HEK293 (cell line): ENCODE results near the gene TEX30.

Experiments
- EGR2 ChIP-seq: fragments of 450-650 bp; formaldehyde crosslinking; IDR thresholded peaks from 2 replicates; pipeline ENCODE4 v1.5.1; 2016; ENCODE audit warnings: low read depth, missing biosample characterization, missing genetic modification characterization
- KLF10 ChIP-seq: fragments of 450-650 bp; IDR thresholded peaks from 2 replicates; pipeline ENCODE4 v1.5.1; 2018; ENCODE audit warnings: missing biosample characterization, mild to moderate bottlenecking, missing genetic modification characterization
- OSR2 ChIP-seq: fragments of 450-650 bp; formaldehyde crosslinking; IDR thresholded peaks from 2 replicates; pipeline ENCODE4 v1.5.1; 2016; ENCODE audit warnings: missing biosample characterization, missing genetic modification characterization
- SCRT2 ChIP-seq: fragments of 450-650 bp; formaldehyde crosslinking; IDR thresholded peaks from 2 replicates; pipeline ENCODE4 v1.5.1; 2016; ENCODE audit warnings: missing biosample characterization, missing genetic modification characterization
- SP3 ChIP-seq: fragments of 450-650 bp; formaldehyde crosslinking; IDR thresholded peaks from 2 replicates; pipeline ENCODE4 v1.5.1; 2016; ENCODE audit warnings: missing biosample characterization, missing genetic modification characterization
- ZBTB7A ChIP-seq: fragments of 450-650 bp; formaldehyde crosslinking; IDR thresholded peaks from 2 replicates; pipeline ENCODE4 v1.5.1; 2016; ENCODE audit warnings: low read depth, missing biosample characterization, missing genetic modification characterization
- ZFP41 ChIP-seq: fragments of 450-650 bp; formaldehyde crosslinking; IDR thresholded peaks from 2 replicates; pipeline ENCODE4 v1.5.1; 2016; ENCODE audit warnings: missing biosample characterization, missing genetic modification characterization, borderline replicate concordance
- ZNF132 ChIP-seq: fragments of 450-650 bp; formaldehyde crosslinking; IDR thresholded peaks from 2 replicates; pipeline ENCODE4 v1.5.1; 2017; ENCODE audit warnings: missing biosample characterization, missing genetic modification characterization, borderline replicate concordance
- ZNF148 ChIP-seq: fragments of 450-650 bp; formaldehyde crosslinking; IDR thresholded peaks from 2 replicates; pipeline ENCODE4 v1.5.0; 2017; ENCODE audit warnings: missing biosample characterization, missing genetic modification characterization, borderline replicate concordance
- ZNF174 ChIP-seq: fragments of 450-650 bp; formaldehyde crosslinking; IDR thresholded peaks from 2 replicates; pipeline ENCODE4 v1.5.0; 2017; ENCODE audit warnings: missing biosample characterization, mild to moderate bottlenecking, missing genetic modification characterization
- ZNF2 ChIP-seq: fragments of 450-650 bp; formaldehyde crosslinking; IDR thresholded peaks from 2 replicates; pipeline ENCODE4 v1.5.1; 2016; ENCODE audit warnings: missing biosample characterization, missing genetic modification characterization
- ZNF202 ChIP-seq: fragments of 450-650 bp; formaldehyde crosslinking; IDR thresholded peaks from 2 replicates; pipeline ENCODE4 v1.5.1; 2016; ENCODE audit warnings: missing biosample characterization, missing genetic modification characterization, borderline replicate concordance
- ZNF211 ChIP-seq: fragments of 450-650 bp; formaldehyde crosslinking; IDR thresholded peaks from 2 replicates; pipeline ENCODE4 v1.5.1; 2016; ENCODE audit warnings: low read depth, missing biosample characterization, missing genetic modification characterization
- ZNF335 ChIP-seq: fragments of 450-650 bp; formaldehyde crosslinking; conservative IDR thresholded peaks from 2 replicates; pipeline ENCODE4 v1.5.1; 2016; ENCODE audit warnings: missing biosample characterization, missing genetic modification characterization
- ZNF426 ChIP-seq: fragments of 450-650 bp; formaldehyde crosslinking; IDR thresholded peaks from 2 replicates; pipeline ENCODE4 v1.5.1; 2017; ENCODE audit warnings: missing biosample characterization, missing genetic modification characterization, mild to moderate bottlenecking, inconsistent platforms, moderate library complexity
- ZNF433 ChIP-seq: fragments of 450-650 bp; formaldehyde crosslinking; IDR thresholded peaks from 2 replicates; pipeline ENCODE4 v1.5.1; 2016; ENCODE audit warnings: missing biosample characterization, missing genetic modification characterization, low read depth
- ZNF514 ChIP-seq: fragments of 450-650 bp; formaldehyde crosslinking; IDR thresholded peaks from 2 replicates; pipeline ENCODE4 v1.5.1; 2016; ENCODE audit warnings: missing biosample characterization, missing genetic modification characterization
- ZNF629 ChIP-seq: fragments of 450-650 bp; formaldehyde crosslinking; IDR thresholded peaks from 2 replicates; pipeline ENCODE4 v1.5.1; 2017; ENCODE audit warnings: missing biosample characterization, missing genetic modification characterization
- ZNF639 ChIP-seq: fragments of 450-650 bp; formaldehyde crosslinking; IDR thresholded peaks from 2 replicates; pipeline ENCODE4 v1.5.1; 2016; ENCODE audit warnings: missing biosample characterization, missing genetic modification characterization
- ZNF658 ChIP-seq: fragments of 450-650 bp; formaldehyde crosslinking; IDR thresholded peaks from 2 replicates; pipeline ENCODE4; 2016; ENCODE audit warnings: missing biosample characterization, missing genetic modification characterization
- ZNF704 ChIP-seq: fragments of 450-650 bp; formaldehyde crosslinking; IDR thresholded peaks from 2 replicates; pipeline ENCODE4 v1.5.1; 2016; ENCODE audit warnings: missing biosample characterization, missing genetic modification characterization
- ZSCAN30 ChIP-seq: fragments of 450-650 bp; IDR thresholded peaks from 2 replicates; pipeline ENCODE4 v1.5.1; 2018; ENCODE audit warnings: missing biosample characterization, mild to moderate bottlenecking, missing genetic modification characterization, moderate library complexity
- TF ChIP-seq, protein P1 (sequence below): fragments of 450-650 bp; formaldehyde crosslinking; IDR thresholded peaks from 2 replicates; pipeline ENCODE4 v1.5.1; 2016; ENCODE audit warnings: missing biosample characterization, missing genetic modification characterization
- TF ChIP-seq, protein P2 (sequence below): fragments of 450-650 bp; formaldehyde crosslinking; IDR thresholded peaks from 2 replicates; pipeline ENCODE4 v1.5.1; 2017; ENCODE audit warnings: missing biosample characterization, missing genetic modification characterization
- TF ChIP-seq, protein P3 (sequence below): fragments of 450-650 bp; formaldehyde crosslinking; IDR thresholded peaks from 2 replicates; pipeline ENCODE4 v1.5.1; 2017; ENCODE audit warnings: missing biosample characterization, missing genetic modification characterization
- TF ChIP-seq, protein P4 (sequence below): fragments of 450-650 bp; formaldehyde crosslinking; conservative IDR thresholded peaks from 2 replicates; pipeline ENCODE4 v1.5.1; 2016; ENCODE audit warnings: low read depth, missing biosample characterization, missing genetic modification characterization

The TEX30 gene

GRCh38 chr13:102798581-102799425 lies 25.2 kb upstream of the TEX30 start, which contains the start of the genes BIVM and POGLUT2 (continued):
- peak; percentile 23; the same call in 1 of the 2 replicates for TF ChIP-seq ZNF629 (tag by site-specific recombination)
- TF ChIP-seq, protein P1, sequence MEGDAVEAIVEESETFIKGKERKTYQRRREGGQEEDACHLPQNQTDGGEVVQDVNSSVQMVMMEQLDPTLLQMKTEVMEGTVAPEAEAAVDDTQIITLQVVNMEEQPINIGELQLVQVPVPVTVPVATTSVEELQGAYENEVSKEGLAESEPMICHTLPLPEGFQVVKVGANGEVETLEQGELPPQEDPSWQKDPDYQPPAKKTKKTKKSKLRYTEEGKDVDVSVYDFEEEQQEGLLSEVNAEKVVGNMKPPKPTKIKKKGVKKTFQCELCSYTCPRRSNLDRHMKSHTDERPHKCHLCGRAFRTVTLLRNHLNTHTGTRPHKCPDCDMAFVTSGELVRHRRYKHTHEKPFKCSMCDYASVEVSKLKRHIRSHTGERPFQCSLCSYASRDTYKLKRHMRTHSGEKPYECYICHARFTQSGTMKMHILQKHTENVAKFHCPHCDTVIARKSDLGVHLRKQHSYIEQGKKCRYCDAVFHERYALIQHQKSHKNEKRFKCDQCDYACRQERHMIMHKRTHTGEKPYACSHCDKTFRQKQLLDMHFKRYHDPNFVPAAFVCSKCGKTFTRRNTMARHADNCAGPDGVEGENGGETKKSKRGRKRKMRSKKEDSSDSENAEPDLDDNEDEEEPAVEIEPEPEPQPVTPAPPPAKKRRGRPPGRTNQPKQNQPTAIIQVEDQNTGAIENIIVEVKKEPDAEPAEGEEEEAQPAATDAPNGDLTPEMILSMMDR (tag by site-specific recombination) = no peak
- TF ChIP-seq EGR2 (tag by site-specific recombination) = no peak
- peak; percentile 95 for TF ChIP-seq ZNF335 (tag by site-specific recombination)
- TF ChIP-seq ZNF174 (tag by site-specific recombination) = no peak
- peak; percentile 51; the same call in 1 of the 2 replicates for TF ChIP-seq SP3
- TF ChIP-seq, protein P2, sequence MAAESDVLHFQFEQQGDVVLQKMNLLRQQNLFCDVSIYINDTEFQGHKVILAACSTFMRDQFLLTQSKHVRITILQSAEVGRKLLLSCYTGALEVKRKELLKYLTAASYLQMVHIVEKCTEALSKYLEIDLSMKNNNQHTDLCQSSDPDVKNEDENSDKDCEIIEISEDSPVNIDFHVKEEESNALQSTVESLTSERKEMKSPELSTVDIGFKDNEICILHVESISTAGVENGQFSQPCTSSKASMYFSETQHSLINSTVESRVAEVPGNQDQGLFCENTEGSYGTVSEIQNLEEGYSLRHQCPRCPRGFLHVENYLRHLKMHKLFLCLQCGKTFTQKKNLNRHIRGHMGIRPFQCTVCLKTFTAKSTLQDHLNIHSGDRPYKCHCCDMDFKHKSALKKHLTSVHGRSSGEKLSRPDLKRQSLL = 0 out of 2 replicates have a peak, but pooled peaks have one; percentile 15
- no peak for TF ChIP-seq KLF10 (tag by site-specific recombination)
- TF ChIP-seq ZNF211 (tag by site-specific recombination) = no peak
- no peak for TF ChIP-seq ZNF132
- no peak for TF ChIP-seq ZFP41 (tag by site-specific recombination)
- no peak for TF ChIP-seq ZNF639
- TF ChIP-seq ZNF704 (tag by site-specific recombination) = no peak
- TF ChIP-seq, protein P3, sequence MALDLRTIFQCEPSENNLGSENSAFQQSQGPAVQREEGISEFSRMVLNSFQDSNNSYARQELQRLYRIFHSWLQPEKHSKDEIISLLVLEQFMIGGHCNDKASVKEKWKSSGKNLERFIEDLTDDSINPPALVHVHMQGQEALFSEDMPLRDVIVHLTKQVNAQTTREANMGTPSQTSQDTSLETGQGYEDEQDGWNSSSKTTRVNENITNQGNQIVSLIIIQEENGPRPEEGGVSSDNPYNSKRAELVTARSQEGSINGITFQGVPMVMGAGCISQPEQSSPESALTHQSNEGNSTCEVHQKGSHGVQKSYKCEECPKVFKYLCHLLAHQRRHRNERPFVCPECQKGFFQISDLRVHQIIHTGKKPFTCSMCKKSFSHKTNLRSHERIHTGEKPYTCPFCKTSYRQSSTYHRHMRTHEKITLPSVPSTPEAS = no peak; the same call in 1 of the 2 replicates
- TF ChIP-seq ZNF426 (tag by site-specific recombination) = no peak
- no peak for TF ChIP-seq SCRT2 (tag by site-specific recombination)
- peak; percentile 61; the same call in 1 of the 2 replicates for TF ChIP-seq ZSCAN30 (tag by site-specific recombination)
- peak; percentile 65 for TF ChIP-seq OSR2 (tag by site-specific recombination)
- no peak for TF ChIP-seq ZBTB7A
- TF ChIP-seq ZNF202 = no peak
- TF ChIP-seq, protein P4, sequence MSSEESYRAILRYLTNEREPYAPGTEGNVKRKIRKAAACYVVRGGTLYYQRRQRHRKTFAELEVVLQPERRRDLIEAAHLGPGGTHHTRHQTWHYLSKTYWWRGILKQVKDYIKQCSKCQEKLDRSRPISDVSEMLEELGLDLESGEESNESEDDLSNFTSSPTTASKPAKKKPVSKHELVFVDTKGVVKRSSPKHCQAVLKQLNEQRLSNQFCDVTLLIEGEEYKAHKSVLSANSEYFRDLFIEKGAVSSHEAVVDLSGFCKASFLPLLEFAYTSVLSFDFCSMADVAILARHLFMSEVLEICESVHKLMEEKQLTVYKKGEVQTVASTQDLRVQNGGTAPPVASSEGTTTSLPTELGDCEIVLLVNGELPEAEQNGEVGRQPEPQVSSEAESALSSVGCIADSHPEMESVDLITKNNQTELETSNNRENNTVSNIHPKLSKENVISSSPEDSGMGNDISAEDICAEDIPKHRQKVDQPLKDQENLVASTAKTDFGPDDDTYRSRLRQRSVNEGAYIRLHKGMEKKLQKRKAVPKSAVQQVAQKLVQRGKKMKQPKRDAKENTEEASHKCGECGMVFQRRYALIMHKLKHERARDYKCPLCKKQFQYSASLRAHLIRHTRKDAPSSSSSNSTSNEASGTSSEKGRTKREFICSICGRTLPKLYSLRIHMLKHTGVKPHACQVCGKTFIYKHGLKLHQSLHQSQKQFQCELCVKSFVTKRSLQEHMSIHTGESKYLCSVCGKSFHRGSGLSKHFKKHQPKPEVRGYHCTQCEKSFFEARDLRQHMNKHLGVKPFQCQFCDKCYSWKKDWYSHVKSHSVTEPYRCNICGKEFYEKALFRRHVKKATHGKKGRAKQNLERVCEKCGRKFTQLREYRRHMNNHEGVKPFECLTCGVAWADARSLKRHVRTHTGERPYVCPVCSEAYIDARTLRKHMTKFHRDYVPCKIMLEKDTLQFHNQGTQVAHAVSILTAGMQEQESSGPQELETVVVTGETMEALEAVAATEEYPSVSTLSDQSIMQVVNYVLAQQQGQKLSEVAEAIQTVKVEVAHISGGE (tag by site-specific recombination) = no peak; the same call in 1 of the 2 replicates
- TF ChIP-seq ZNF658 (tag by site-specific recombination) = no peak
- TF ChIP-seq ZNF148 = no peak
- no peak for TF ChIP-seq ZNF514 (tag by site-specific recombination)
- no peak for TF ChIP-seq ZNF433
- peak; percentile 61; the same call in 1 of the 2 replicates for TF ChIP-seq ZNF2 (tag by site-specific recombination)
